BLaER1 treated with 17β-estradiol and CSF1 and Interleukin-3, amounts not matched to agents 10 nM and 100 nM (cell line): ENCODE results near the gene DUS2.

Experiments
- H3K27ac ChIP-seq, 11 experiments: shearing (Covaris generic); formaldehyde crosslinking; 2 replicates each; pipeline ENCODE4 v1.8.1; 2022
- H3K27me3 ChIP-seq, 11 experiments: shearing (Covaris generic); formaldehyde crosslinking; 2 replicates each; pipeline ENCODE4 v1.8.1; 2022
- H3K36me3 ChIP-seq, 11 experiments: shearing (Covaris generic); formaldehyde crosslinking; 2 replicates each; pipeline ENCODE4 v1.8.1; 2022
- H3K4me1 ChIP-seq, 10 experiments: shearing (Covaris generic); formaldehyde crosslinking; 2 replicates each; pipeline ENCODE4 v1.8.1; 2022
- H3K4me2 ChIP-seq, 11 experiments: shearing (Covaris generic); formaldehyde crosslinking; 2 replicates each; pipeline ENCODE4 v1.8.1; 2022
- H3K4me3 ChIP-seq, 10 experiments: shearing (Covaris generic); formaldehyde crosslinking; 2 replicates each; pipeline ENCODE4 v1.8.1; 2022
- H3K9ac ChIP-seq, 11 experiments: shearing (Covaris generic); formaldehyde crosslinking; 2 replicates each; pipeline ENCODE4 v1.8.1; 2022
- H3K9me3 ChIP-seq, 11 experiments: shearing (Covaris generic); formaldehyde crosslinking; replicated peaks in 1 of 11; 2 replicates each; pipeline ENCODE4 v1.8.1; 2022
- H4K20me1 ChIP-seq, 11 experiments: shearing (Covaris generic); formaldehyde crosslinking; 2 replicates each; pipeline ENCODE4 v1.8.1; 2022
- Cebpa-rat ChIP-seq, 11 experiments: shearing (Covaris generic); IDR thresholded peaks; 2 replicates each; pipeline ENCODE4 v1.8.1; 2022

Gene DUS2

GRCh38 chr16:68126395-68126794 is 103.3 kb downstream of the DUS2 start:
- no peak overlapping the region for H3K27ac ChIP-seq
- no peaks in the 10 kb centered on the region for H3K9me3 ChIP-seq
- H4K20me1 ChIP-seq: peaks cover 57 to 100% (median 81%) of the 10 kb centered on the region in 11 experiments; a peak in 21 of 22 replicates
- H3K9ac ChIP-seq: no peak overlapping the region
- no peaks in the 10 kb centered on the region for H3K27me3 ChIP-seq
- H3K4me3 ChIP-seq: no peak overlapping the region
- H3K4me1 ChIP-seq: peaks cover 0 to 51% (median 10%) of the 10 kb centered on the region in 10 experiments; a peak in 12 of 20 replicates
- peaks cover 31 to 88% (median 62%) of the 10 kb centered on the region in 11 experiments for H3K36me3 ChIP-seq
- H3K4me2 ChIP-seq: no peak overlapping the region
- TF ChIP-seq Cebpa-rat (IDR thresholded peaks at IDR 0.05): no peak

GRCh38 chr16:68128577-68129305 is 105.7 kb downstream of the DUS2 start:
- Histone ChIP-seq H3K4me2 (peak overlapping the region in 1 of 11 experiments; percentile 23; a peak in 2 of 22 replicates), H3K9ac (peak overlapping the region in 1 of 11 experiments; percentile 15; a peak in 1 of 22 replicates), H3K4me1 (peaks cover 0 to 74% (median 30%) of the 10 kb centered on the region in 10 experiments; a peak in 17 of 20 replicates), H3K27ac (no peak overlapping the region), H3K4me3 (no peak overlapping the region), H3K9me3 (no peaks in the 10 kb centered on the region), H3K36me3 (peaks cover 35 to 87% (median 61%) of the 10 kb centered on the region in 11 experiments), H4K20me1 (peaks cover 34 to 100% (median 69%) of the 10 kb centered on the region in 11 experiments; a peak in 20 of 22 replicates), H3K27me3 (no peaks in the 10 kb centered on the region)
- TF ChIP-seq Cebpa-rat (IDR thresholded peaks at IDR 0.05): no peak
